HepG2 (cell line): Measurements from ENCODE around the gene CFAP210. TPM values are rescaled to one million over a fixed set of nuclear protein-coding genes. Genes with fewer than 3 reads are reported as not detected.

Experiments
- CEBPG ChIP-seq: IDR thresholded peaks from 2 replicates; pipeline ENCODE4 v1.6.1; 2016
- ELF3 ChIP-seq: IDR thresholded peaks from 2 replicates; pipeline ENCODE4 v1.6.1; 2016; ENCODE audit warnings: missing genetic modification reagents, missing compliant biosample characterization
- EZH2 ChIP-seq: conservative IDR thresholded peaks from 2 replicates; pipeline ENCODE4 v1.6.1; 2012; ENCODE audit warnings: mild to moderate bottlenecking, low read depth, low read length, moderate library complexity
- IKZF4 ChIP-seq: sonication (generic); formaldehyde crosslinking; IDR thresholded peaks from 2 replicates; pipeline ENCODE4 v1.5.1; 2020; ENCODE audit warnings: borderline replicate concordance, mild to moderate bottlenecking, low read depth, missing genetic modification reagents; ENCODE audit errors: not compliant biosample characterization
- JUND ChIP-seq: sonication (generic); formaldehyde crosslinking; IDR thresholded peaks from 2 replicates; pipeline ENCODE4 v1.8.0; 2022; ENCODE audit warnings: mild to moderate bottlenecking, missing genetic modification reagents
- MAZ ChIP-seq, 2 experiments: sonication (generic) in 1 of 2; formaldehyde crosslinking in 1 of 2; IDR thresholded peaks; 2 replicates each; pipeline versions ENCODE4 v1.5.0 to v1.6.1; 2012 to 2020; ENCODE audit warnings: low read depth in 2 of 2, mild to moderate bottlenecking in 2 of 2, borderline replicate concordance in 1 of 2, improper control_type of control experiment in 1 of 2, low read length in 1 of 2, missing genetic modification reagents in 1 of 2, moderate library complexity in 1 of 2
- MBNL3 ChIP-seq: fragments of 250-450 bp; sonication (Bioruptor Pico); conservative IDR thresholded peaks from 2 replicates; pipeline ENCODE4 v1.8.0; 2022; ENCODE audit warnings: mild to moderate bottlenecking, inconsistent platforms
- SMAD1 ChIP-seq: sonication (generic); formaldehyde crosslinking; IDR thresholded peaks from 2 replicates; pipeline ENCODE4 v1.4.0; 2020; ENCODE audit warnings: missing genetic modification reagents, low read depth, mild to moderate bottlenecking, borderline replicate concordance
- SSRP1 ChIP-seq: IDR thresholded peaks from 2 replicates; pipeline ENCODE4 v1.6.1; 2016; ENCODE audit warnings: control low read depth
- ZNF224 ChIP-seq: sonication (generic); formaldehyde crosslinking; IDR thresholded peaks from 2 replicates; pipeline ENCODE4 v1.5.0; 2020; ENCODE audit warnings: mild to moderate bottlenecking, missing genetic modification reagents
- ZNF234 ChIP-seq: sonication (generic); formaldehyde crosslinking; conservative IDR thresholded peaks from 2 replicates; pipeline ENCODE4 v1.5.1; 2020; ENCODE audit warnings: mild to moderate bottlenecking, missing genetic modification reagents
- ZNF282 ChIP-seq: fragments of 450-650 bp; IDR thresholded peaks from 2 replicates; pipeline ENCODE4 v1.6.1; 2018; ENCODE audit not compliant: partially characterized antibody
- ZNF335 ChIP-seq: sonication (generic); formaldehyde crosslinking; IDR thresholded peaks from 2 replicates; pipeline ENCODE4 v1.4.0; 2020; ENCODE audit warnings: missing genetic modification reagents
- polyA plus RNA-seq, 8 experiments: library from polyadenylated mRNA; depleted of rRNA in 3 of 8; stranded (reverse) in 7 of 8; unstranded in 1 of 8; fragments of >200 nt; fragmentation: Illumina TruSeq in 4 of 8; extraction: Trizol in 4 of 8; gene quantifications; 2 replicates each; pipeline versions ENCODE4 v1.2.1 to v1.2.3, GENCODE V29; 2011 to 2016; ENCODE audit warnings: low read depth in 4 of 8, missing spikeins in 1 of 8, mixed read lengths in 1 of 8; ENCODE audit not compliant: insufficient read depth in 1 of 8
- total RNA-seq, 5 experiments: library from RNA; depleted of rRNA; stranded (reverse); fragments of >200 nt; fragmentation: Illumina TruSeq; extraction: Trizol; gene quantifications; 2 replicates each; pipeline ENCODE4 v1.2.3, GENCODE V29; 2016; ENCODE audit warnings: low read depth in 1 of 5
- TF ChIP-seq, protein P1 (sequence below): IDR thresholded peaks from 2 replicates; pipeline ENCODE4 v1.6.1; 2016; ENCODE audit warnings: low read depth, missing genetic modification reagents, missing compliant biosample characterization
- TF ChIP-seq, protein P2 (sequence below): sonication (generic); formaldehyde crosslinking; IDR thresholded peaks from 2 replicates; pipeline ENCODE4 v1.8.0; 2023; ENCODE audit warnings: mild to moderate bottlenecking, missing genetic modification reagents
- TF ChIP-seq, protein P3 (sequence below): sonication (generic); formaldehyde crosslinking; IDR thresholded peaks from 2 replicates; pipeline ENCODE4 v1.8.1; 2023; ENCODE audit warnings: mild to moderate bottlenecking, moderate library complexity, missing genetic modification reagents

Gene CFAP210
- total and polyA plus RNA-seq, 2 of the 13 experiments (the other 11 are each of a cell fraction or from before 2014, with no cell fraction given), result 0.18 TPM; not detected in 1

DNA sequence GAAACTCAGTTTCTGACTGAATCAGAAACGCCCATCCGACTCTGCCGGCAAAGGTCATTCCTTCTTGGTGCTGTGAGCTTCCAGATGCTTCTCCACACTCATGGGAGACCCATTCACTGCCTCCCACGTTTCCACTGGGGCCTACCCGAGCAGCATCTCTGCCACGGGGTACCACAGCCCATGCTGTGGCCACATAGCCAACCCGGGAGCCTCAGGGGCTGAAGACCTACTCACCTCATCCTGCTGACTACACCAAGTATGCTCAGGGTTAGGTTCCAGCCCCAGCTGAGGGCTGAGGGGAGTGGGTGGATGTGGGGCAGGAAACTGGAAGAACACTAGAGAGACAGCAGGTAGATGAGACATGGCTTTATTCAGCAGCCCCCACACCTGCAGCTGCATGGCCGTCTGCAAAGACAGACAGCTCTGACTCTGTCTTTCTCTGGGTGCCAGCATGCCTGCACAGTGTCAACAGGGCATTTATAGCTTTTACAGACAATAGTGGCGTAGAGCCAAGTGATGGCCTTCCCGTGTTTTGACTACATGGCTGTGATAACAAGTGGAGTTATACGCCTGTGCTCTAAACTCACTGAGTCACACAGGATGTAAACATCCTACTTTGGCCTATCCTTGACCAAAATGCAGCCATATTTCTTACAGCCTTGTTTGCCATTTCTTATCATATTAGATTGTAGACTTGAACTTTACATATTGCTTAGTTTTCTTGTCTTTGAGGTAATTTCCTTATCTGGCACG lies 22.9 kb upstream of the CFAP210 start (continued):
- TF ChIP-seq, protein P1, sequence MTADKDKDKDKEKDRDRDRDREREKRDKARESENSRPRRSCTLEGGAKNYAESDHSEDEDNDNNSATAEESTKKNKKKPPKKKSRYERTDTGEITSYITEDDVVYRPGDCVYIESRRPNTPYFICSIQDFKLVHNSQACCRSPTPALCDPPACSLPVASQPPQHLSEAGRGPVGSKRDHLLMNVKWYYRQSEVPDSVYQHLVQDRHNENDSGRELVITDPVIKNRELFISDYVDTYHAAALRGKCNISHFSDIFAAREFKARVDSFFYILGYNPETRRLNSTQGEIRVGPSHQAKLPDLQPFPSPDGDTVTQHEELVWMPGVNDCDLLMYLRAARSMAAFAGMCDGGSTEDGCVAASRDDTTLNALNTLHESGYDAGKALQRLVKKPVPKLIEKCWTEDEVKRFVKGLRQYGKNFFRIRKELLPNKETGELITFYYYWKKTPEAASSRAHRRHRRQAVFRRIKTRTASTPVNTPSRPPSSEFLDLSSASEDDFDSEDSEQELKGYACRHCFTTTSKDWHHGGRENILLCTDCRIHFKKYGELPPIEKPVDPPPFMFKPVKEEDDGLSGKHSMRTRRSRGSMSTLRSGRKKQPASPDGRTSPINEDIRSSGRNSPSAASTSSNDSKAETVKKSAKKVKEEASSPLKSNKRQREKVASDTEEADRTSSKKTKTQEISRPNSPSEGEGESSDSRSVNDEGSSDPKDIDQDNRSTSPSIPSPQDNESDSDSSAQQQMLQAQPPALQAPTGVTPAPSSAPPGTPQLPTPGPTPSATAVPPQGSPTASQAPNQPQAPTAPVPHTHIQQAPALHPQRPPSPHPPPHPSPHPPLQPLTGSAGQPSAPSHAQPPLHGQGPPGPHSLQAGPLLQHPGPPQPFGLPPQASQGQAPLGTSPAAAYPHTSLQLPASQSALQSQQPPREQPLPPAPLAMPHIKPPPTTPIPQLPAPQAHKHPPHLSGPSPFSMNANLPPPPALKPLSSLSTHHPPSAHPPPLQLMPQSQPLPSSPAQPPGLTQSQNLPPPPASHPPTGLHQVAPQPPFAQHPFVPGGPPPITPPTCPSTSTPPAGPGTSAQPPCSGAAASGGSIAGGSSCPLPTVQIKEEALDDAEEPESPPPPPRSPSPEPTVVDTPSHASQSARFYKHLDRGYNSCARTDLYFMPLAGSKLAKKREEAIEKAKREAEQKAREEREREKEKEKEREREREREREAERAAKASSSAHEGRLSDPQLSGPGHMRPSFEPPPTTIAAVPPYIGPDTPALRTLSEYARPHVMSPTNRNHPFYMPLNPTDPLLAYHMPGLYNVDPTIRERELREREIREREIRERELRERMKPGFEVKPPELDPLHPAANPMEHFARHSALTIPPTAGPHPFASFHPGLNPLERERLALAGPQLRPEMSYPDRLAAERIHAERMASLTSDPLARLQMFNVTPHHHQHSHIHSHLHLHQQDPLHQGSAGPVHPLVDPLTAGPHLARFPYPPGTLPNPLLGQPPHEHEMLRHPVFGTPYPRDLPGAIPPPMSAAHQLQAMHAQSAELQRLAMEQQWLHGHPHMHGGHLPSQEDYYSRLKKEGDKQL, result peak; percentile 64; the same call in 1 of the 2 replicates
- TF ChIP-seq ELF3 (CRISPR knock-in tag), result peak; percentile 75
- peak; percentile 41; the same call in 1 of the 2 replicates for TF ChIP-seq MAZ (IDR thresholded peaks at IDR 0.05; ENCODE audit: borderline replicate concordance, low read depth, low read length)
- no peak; the same call in 1 of the 2 replicates for TF ChIP-seq MAZ (CRISPR knock-in tag; IDR thresholded peaks at IDR 0.05; ENCODE audit: low read depth)
- TF ChIP-seq ZNF224, result no peak
- TF ChIP-seq IKZF4 (CRISPR knock-in tag), result peak; percentile 66
- TF ChIP-seq ZNF335, result no peak
- no peak for TF ChIP-seq MBNL3 (CRISPR knock-in tag)
- TF ChIP-seq JUND, result peak; percentile 61; the same call in 1 of the 2 replicates
- TF ChIP-seq, protein P2, sequence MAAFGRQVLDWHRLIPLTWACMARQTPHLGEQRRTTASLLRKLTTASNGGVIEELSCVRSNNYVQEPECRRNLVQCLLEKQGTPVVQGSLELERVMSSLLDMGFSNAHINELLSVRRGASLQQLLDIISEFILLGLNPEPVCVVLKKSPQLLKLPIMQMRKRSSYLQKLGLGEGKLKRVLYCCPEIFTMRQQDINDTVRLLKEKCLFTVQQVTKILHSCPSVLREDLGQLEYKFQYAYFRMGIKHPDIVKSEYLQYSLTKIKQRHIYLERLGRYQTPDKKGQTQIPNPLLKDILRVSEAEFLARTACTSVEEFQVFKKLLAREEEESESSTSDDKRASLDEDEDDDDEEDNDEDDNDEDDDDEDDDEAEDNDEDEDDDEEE (CRISPR knock-in tag), result no peak
- TF ChIP-seq SSRP1 (CRISPR knock-in tag), result no peak
- TF ChIP-seq SMAD1, result no peak
- TF ChIP-seq ZNF234 (CRISPR knock-in tag), result no peak
- no peak for TF ChIP-seq ZNF282
- peak; percentile 45; the same call in 1 of the 2 replicates for TF ChIP-seq CEBPG (CRISPR knock-in tag)
- TF ChIP-seq, protein P3, sequence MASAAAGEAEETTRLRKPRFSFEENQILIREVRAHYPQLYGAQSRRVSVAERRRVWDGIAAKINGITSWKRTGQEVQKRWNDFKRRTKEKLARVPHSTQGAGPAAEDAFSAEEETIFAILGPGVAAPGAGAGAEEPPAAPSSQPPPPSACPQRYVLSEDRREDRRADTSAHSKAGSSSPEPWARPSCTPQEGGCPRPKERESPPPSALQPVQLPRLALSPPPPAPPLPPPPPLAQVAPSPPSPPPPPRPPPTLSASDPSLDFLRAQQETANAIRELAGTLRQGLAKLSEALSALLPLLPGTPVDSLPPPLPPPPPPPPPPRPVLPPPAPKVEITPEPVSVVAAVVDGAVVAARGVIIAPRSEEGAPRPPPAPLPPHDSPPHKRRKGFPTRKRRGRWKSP, result 0 out of 2 replicates have a peak, but pooled peaks have one; percentile 11
- TF ChIP-seq EZH2, result no peak
